LNCAP (cell line): ENCODE results near the gene GRIK3.

Experiments used
- TF ChIP-seq, protein P1 (sequence below): fragments of 450-650 bp; IDR thresholded peaks from 2 replicates; pipeline ENCODE4 v1.5.1; 2017; ENCODE audit warnings: mild to moderate bottlenecking

Gene GRIK3

DNA sequence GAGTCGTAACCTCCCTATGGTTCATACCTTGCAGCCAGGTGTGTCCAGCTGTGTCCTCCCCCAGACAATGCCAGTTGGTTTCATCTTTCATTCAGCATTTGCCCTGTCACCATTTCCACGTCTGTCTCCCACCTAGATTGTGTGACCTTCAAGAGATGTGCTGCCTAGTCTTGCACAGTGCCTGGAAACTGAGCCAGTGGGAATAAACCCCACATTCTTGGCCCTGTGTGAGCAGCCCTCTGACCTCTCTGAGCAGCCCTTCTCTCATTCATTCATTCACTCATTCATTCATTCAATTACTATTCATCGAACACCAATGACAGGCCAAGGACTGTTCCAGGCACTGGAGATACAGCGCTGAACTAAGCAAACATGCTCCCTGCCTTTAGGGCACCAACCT lies 115.7 kb downstream of the GRIK3 start:
- TF ChIP-seq, protein P1, sequence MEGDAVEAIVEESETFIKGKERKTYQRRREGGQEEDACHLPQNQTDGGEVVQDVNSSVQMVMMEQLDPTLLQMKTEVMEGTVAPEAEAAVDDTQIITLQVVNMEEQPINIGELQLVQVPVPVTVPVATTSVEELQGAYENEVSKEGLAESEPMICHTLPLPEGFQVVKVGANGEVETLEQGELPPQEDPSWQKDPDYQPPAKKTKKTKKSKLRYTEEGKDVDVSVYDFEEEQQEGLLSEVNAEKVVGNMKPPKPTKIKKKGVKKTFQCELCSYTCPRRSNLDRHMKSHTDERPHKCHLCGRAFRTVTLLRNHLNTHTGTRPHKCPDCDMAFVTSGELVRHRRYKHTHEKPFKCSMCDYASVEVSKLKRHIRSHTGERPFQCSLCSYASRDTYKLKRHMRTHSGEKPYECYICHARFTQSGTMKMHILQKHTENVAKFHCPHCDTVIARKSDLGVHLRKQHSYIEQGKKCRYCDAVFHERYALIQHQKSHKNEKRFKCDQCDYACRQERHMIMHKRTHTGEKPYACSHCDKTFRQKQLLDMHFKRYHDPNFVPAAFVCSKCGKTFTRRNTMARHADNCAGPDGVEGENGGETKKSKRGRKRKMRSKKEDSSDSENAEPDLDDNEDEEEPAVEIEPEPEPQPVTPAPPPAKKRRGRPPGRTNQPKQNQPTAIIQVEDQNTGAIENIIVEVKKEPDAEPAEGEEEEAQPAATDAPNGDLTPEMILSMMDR, result no peak

DNA sequence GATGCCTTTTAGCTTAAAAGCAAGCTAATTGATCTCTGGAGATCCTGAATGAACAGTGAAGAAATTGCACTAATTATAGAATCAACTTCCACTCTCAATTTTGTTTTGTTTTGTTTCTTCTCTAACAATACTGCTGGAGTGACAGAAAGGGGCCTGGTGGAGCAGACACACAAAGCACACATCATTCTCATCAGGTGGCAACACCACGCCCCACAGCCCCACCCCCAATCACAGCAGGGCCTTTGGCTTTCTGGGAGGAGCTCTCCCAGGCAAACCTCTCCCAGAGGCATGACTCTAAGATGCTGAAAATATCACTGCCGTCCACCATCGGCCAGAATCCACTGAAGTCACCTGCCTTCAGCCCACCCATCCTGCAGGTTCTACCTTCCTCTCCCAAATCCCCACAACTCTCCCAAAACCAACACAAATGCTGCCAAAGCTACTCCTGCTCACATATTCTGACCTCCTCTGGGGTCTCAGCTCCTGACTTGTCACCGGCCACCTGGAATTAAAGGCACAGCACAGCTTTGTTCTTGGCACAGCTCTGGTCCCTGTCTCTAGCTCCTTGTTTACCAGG lies 120.7 kb downstream of the GRIK3 start:
- TF ChIP-seq, protein P1, result no peak

DNA sequence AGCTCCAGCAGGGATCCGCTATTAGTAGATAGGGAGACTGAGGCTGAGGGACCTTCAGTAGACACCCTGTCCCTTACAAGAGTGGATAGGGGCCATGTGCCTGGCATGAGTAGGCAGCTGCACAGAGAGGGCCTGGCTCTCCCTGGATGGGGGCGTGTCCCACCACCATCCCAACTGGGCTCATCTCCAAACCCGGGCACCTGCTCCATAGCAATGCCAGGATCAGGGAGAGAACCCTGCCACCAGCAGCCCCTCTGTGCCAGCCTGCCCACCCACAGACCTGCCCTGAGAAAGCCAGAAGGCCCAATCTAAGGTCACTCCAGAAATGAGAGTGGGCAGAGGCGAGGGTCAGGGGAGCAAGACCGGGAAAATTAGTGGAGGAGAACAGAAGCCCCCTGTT lies 121.3 kb downstream of the GRIK3 start:
- TF ChIP-seq, protein P1, result no peak

DNA sequence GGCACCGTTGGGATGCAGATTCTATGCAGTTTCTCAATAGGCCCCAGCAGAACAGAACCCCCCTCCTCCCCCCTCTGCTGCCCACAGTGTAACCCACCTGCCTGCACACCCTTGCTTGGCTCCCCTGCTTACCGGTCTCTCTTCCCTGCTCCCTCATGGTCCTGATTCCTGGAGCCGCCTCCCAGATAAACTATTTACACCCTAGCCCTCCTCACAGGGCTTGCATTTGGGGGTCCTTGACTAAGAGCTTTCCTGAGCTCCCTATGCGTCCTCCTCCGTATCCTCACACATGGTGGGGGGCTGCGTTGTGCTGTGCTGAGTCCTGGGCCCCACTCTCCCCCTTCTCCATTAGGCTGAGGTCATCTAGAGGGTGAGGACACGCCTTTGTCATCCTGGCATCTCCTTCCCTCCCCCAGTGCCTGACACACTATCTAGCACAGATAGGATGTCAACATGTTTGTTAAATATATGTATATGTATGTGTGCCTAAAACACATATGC lies 121.9 kb downstream of the GRIK3 start:
- TF ChIP-seq, protein P1, result no peak

DNA sequence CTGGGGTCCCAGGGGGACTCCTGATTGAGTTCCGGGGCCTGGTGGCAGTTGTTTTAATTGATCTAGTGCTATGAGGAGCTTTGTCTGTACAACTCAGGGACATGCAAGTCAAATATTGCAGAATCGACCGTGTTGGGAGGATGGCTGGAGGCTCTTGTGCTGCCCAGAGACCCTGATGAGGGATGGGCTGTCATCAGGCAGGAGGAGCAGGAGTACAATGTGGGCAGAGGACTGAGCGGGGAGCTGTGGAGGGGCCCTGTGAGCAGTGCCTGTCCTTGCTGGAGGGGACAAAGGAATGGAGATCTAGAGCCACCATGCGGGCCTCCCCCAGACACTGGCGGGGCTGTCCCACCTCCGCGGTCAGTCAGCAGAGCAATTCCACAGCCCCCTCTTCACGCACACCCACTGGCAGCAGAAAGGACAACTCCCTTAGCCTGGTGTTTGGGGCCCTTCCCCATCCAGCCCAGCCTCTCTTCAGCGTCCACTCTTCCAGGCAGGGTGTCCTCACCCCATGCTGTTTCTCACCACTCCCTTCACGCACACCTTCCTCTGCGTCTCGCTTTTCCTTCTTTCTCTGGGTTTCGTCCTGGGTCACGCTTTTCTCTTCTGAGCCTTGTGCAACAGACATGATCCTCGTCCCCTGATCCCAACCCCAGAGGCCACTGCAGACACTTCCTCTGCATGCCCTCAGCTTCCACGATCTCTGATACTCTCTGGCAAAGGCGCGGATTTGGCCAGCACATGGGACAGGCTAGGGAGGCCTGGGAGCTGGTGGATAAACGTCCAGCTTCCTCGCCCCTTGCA lies 122.6 kb downstream of the GRIK3 start:
- TF ChIP-seq, protein P1, result no peak

DNA sequence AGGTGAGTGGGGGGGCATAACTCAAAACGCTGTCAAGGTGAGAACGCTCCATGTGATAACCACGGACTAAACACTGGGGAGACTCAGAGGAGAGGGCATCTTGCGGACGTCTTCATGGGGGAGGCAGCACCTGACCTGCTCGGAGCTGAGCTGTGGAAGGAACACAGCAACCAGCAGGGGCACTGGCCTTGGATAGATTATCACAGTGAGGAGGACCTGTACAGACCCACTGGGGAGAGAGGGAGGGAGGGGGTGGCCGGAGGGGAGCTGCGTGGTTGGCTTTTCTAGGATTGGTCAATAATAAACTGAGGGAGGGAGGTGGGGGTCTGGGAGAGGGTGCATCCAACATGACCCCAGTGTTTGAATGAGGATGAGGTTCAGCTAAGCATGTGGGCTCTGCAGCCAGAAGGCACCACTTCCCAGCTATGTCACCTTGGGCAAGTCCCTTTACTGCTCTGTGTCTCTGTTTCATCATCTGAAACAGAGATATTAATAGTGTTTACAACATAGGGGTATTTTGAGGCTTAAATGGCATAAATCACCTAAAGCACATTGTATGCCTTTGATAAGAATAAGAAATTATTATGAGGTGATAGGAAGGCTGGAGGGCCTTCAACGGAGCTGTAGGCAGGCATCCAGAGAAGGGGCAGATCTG lies 123.3 kb downstream of the GRIK3 start:
- TF ChIP-seq, protein P1, result no peak

DNA sequence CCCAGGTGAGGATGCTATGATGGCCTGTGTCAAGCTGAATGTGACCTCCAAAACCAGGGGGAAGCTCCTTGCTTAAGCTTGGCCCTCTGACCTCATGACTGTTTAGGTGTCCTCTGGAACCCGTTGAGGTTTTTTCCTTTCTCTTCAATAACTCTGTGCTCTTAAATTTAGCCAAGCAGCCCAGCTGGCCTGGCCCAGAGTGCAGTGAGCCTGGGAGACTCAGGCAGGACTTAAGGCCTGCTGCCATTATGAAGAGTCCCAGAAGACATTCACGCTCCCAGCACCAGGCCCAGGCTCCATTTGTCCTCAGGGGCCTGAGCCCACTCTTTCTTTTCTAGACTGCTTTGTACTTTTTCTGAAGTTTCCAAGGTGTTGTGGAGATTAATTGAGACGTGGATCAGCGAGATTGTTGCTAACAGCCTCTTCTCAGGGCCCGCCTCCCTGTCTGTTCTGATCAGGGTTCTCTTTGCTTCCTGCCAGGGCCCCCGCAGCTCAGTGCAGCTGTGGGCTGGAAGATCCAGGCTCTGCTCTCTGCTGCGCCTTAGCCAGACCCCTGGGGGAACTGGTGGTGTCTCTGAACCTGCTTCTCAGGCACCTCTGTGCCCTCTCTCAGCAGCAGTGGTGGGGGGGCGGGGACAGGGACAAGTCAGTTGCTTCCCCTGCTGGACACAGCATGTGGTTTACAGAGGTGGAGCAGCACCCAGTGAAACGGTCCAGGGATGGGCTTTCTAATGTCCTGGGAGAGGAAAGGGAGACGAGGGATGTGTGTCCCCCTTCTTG lies 124.2 kb downstream of the GRIK3 start:
- TF ChIP-seq, protein P1, result no peak
